HG03039 (cell line): ENCODE measurements around the gene LRP8.

Experiments used
- ATAC-seq: cut with Tn5 transposase; IDR thresholded peaks from one replicate; pipeline ENCODE4 v1.9.1; 2021; ENCODE audit warnings: mild to moderate bottlenecking, moderate library complexity; ENCODE audit not compliant: unreplicated experiment

Gene LRP8

GRCh38 chr1:53361541-53361961 is 33.7 kb upstream of the LRP8 start:
- no peak for ATAC-seq

GRCh38 chr1:53359934-53360276 is 32.0 kb upstream of the LRP8 start:
- ATAC-seq, result no peak

GRCh38 chr1:53359225-53359933 is 31.5 kb upstream of the LRP8 start:
- no peak for ATAC-seq

GRCh38 chr1:53356637-53357036 is 28.8 kb upstream of the LRP8 start:
- ATAC-seq, result no peak

GRCh38 chr1:53354119-53354518 is 26.2 kb upstream of the LRP8 start:
- ATAC-seq, result no peak

GRCh38 chr1:53352561-53352960 is 24.7 kb upstream of the LRP8 start:
- ATAC-seq, result no peak

GRCh38 chr1:53350853-53351767 is 23.2 kb upstream of the LRP8 start:
- no peak for ATAC-seq

- no peak for ATAC-seq
Observed at GRCh38 chr1:53349968-53350852, 22.3 kb upstream of the LRP8 start.

GRCh38 chr1:53349369-53349835 is 21.5 kb upstream of the LRP8 start:
- ATAC-seq, result no peak

GRCh38 chr1:53348486-53349368 is 20.9 kb upstream of the LRP8 start:
- ATAC-seq, result no peak

- ATAC-seq, result no peak
Observed at GRCh38 chr1:53346814-53347176, 18.9 kb upstream of the LRP8 start.

GRCh38 chr1:53345996-53346813 is 18.3 kb upstream of the LRP8 start:
- no peak for ATAC-seq

- peak; percentile 68 for ATAC-seq
Observed at GRCh38 chr1:53344921-53345838, 17.3 kb upstream of the LRP8 start.

GRCh38 chr1:53343831-53344668 is 16.2 kb upstream of the LRP8 start:
- ATAC-seq, result no peak

- no peak for ATAC-seq
Observed at GRCh38 chr1:53342735-53343470, 15.0 kb upstream of the LRP8 start.

GRCh38 chr1:53341961-53342707 is 14.3 kb upstream of the LRP8 start:
- ATAC-seq, result no peak
